Liver (tissue), 9 donors: Measurements from ENCODE around the gene CAMSAP3. TPM values are rescaled to one million over a fixed set of nuclear protein-coding genes. Genes with fewer than 3 reads are reported as not detected.

Experiments used
- DNase-seq: peaks from one replicate; pipeline ENCODE4 v3.0.0-alpha.2; 2017; ENCODE audit warnings: low spot score
- H3K27ac ChIP-seq, 2 donors: one replicate each; pipeline ENCODE4 v1.7.0; 2013; ENCODE audit warnings: inconsistent platforms in 2 of 2, low read length in 2 of 2, control low read depth in 1 of 2, low read depth in 1 of 2, mild to moderate bottlenecking in 1 of 2
- H3K27me3 ChIP-seq, 4 donors: one replicate each; pipeline versions ENCODE4 v1.6.1 to v1.7.0; 2013; ENCODE audit warnings: low read length in 3 of 4, inconsistent platforms in 1 of 4, mild to moderate bottlenecking in 1 of 4, moderate library complexity in 1 of 4; ENCODE audit not compliant: control insufficient read depth in 4 of 4, insufficient read depth in 4 of 4
- H3K36me3 ChIP-seq, 4 donors: one replicate each; pipeline versions ENCODE4 v1.6.1 to v1.7.0; 2013; ENCODE audit warnings: low read length in 3 of 4, mild to moderate bottlenecking in 3 of 4, low read depth in 1 of 4, moderate library complexity in 1 of 4; ENCODE audit not compliant: control insufficient read depth in 4 of 4, insufficient read depth in 3 of 4
- H3K4me1 ChIP-seq, 4 donors: one replicate each; pipeline versions ENCODE4 v1.6.1 to v1.7.0; 2013; ENCODE audit warnings: low read length in 3 of 4, mild to moderate bottlenecking in 3 of 4, moderate library complexity in 1 of 4; ENCODE audit not compliant: control insufficient read depth in 4 of 4, insufficient read depth in 4 of 4
- H3K4me3 ChIP-seq, 3 donors: one replicate each; pipeline versions ENCODE4 v1.6.1 to v1.7.0; 2013; ENCODE audit warnings: low read length in 3 of 3, control low read depth in 1 of 3, low read depth in 1 of 3, mild to moderate bottlenecking in 1 of 3
- H3K9ac ChIP-seq, 2 donors: one replicate each; pipeline ENCODE4 v1.7.0; 2013; ENCODE audit warnings: low read length in 2 of 2, mild to moderate bottlenecking in 2 of 2, moderate library complexity in 2 of 2, control low read depth in 1 of 2, low read depth in 1 of 2
- H3K9me3 ChIP-seq, 4 donors: one replicate each; pipeline versions ENCODE4 v1.6.1 to v1.7.0; 2013; ENCODE audit warnings: low read length in 3 of 4; ENCODE audit not compliant: control insufficient read depth in 4 of 4
- EGR1 ChIP-seq, 2 donors: IDR thresholded peaks; 2 replicates each; pipeline ENCODE4 v1.6.1; 2016 to 2018; ENCODE audit warnings: antibody characterized with exemption in 2 of 2, low read depth in 2 of 2
- FOXA1 ChIP-seq: IDR thresholded peaks from 2 replicates; pipeline ENCODE4 v1.6.1; 2016; ENCODE audit warnings: antibody characterized with exemption
- FOXA2 ChIP-seq: IDR thresholded peaks from 2 replicates; pipeline ENCODE4 v1.6.1; 2016; ENCODE audit warnings: antibody characterized with exemption
- GABPA ChIP-seq, 2 donors: IDR thresholded peaks in 1 of 2; conservative IDR thresholded peaks in 1 of 2; 2 replicates each; pipeline ENCODE4 v1.6.1; 2016; ENCODE audit warnings: antibody characterized with exemption in 2 of 2, mild to moderate bottlenecking in 1 of 2, moderate library complexity in 1 of 2
- HNF4A ChIP-seq, 2 donors: conservative IDR thresholded peaks; 2 replicates each; pipeline ENCODE4 v1.6.1; 2016; ENCODE audit warnings: antibody characterized with exemption in 2 of 2, mild to moderate bottlenecking in 2 of 2
- HNF4G ChIP-seq: IDR thresholded peaks from 2 replicates; pipeline ENCODE4 v1.6.1; 2016; ENCODE audit warnings: antibody characterized with exemption
- JUND ChIP-seq, 2 donors: IDR thresholded peaks; 2 replicates each; pipeline ENCODE4 v1.6.1; 2016; ENCODE audit warnings: antibody characterized with exemption in 2 of 2
- NR2F2 ChIP-seq: IDR thresholded peaks from 2 replicates; pipeline ENCODE4 v1.6.1; 2016; ENCODE audit warnings: antibody characterized with exemption
- RAD21 ChIP-seq, 2 donors: IDR thresholded peaks; 2 replicates each; pipeline ENCODE4 v1.6.1; 2016; ENCODE audit warnings: antibody characterized with exemption in 2 of 2, mild to moderate bottlenecking in 2 of 2
- RXRA ChIP-seq, 2 donors: IDR thresholded peaks; 2 replicates each; pipeline ENCODE4 v1.6.1; 2017 to 2018; ENCODE audit warnings: antibody characterized with exemption in 2 of 2, mild to moderate bottlenecking in 1 of 2
- YY1 ChIP-seq: IDR thresholded peaks from 2 replicates; pipeline ENCODE4 v1.6.1; 2016; ENCODE audit warnings: antibody characterized with exemption, mild to moderate bottlenecking
- WGBS: extraction: QIAGEN DNeasy Blood & Tissue Kit; methylation state at CpG from one replicate; pipeline ENCODE4 v1.1.7; 2013; 5-methylcytosine and 5-hydroxymethylcytosine counted together
- polyA plus RNA-seq, 2 donors: library from polyadenylated mRNA; stranded (reverse) in 1 of 2; unstranded in 1 of 2; fragments of 200-250 nt in 1 of 2; fragments of >200 nt in 1 of 2; fragmentation: Nextera tagmentation in 1 of 2; extraction: Ambion mirVana in 1 of 2; gene quantifications; one replicate each; pipeline versions ENCODE4 v1.2.1 to v1.2.3, GENCODE V29; 2013 to 2015
- total RNA-seq, 2 donors: library from RNA; depleted of rRNA; stranded (reverse); fragments of >200 nt; gene quantifications; one replicate each; pipeline ENCODE4 v1.2.3, GENCODE V29; 2014
- TF ChIP-seq, protein P1 (sequence below): fragments of 150-350 bp; IDR thresholded peaks from 2 replicates; pipeline ENCODE4 v1.5.1; 2017; ENCODE audit warnings: improper control_type of control experiment, low read depth, low read length; ENCODE audit not compliant: missing input control
- TF ChIP-seq, protein P2 (sequence below): IDR thresholded peaks from 2 replicates; pipeline ENCODE4 v1.6.1; 2016; ENCODE audit warnings: antibody characterized with exemption
- TF ChIP-seq, protein P3 (sequence below): IDR thresholded peaks from 2 replicates; pipeline ENCODE4 v1.6.1; 2016; ENCODE audit warnings: antibody characterized with exemption
- TF ChIP-seq, protein P4 (sequence below): IDR thresholded peaks from 2 replicates; pipeline ENCODE4 v1.6.1; 2016; ENCODE audit warnings: antibody characterized with exemption
- TF ChIP-seq, protein P5 (sequence below): IDR thresholded peaks from 2 replicates; pipeline ENCODE4 v1.6.1; 2016; ENCODE audit warnings: antibody characterized with exemption, mild to moderate bottlenecking
- donor health status: healthy.
- donor health status: healthy.
- donor health status: healthy.
- donor health status: healthy.
- donor health status: healthy.

CAMSAP3 gene
- total and polyA plus RNA-seq, 4 donors: 4.4 to 19.1 (median 9.8) TPM

DNA sequence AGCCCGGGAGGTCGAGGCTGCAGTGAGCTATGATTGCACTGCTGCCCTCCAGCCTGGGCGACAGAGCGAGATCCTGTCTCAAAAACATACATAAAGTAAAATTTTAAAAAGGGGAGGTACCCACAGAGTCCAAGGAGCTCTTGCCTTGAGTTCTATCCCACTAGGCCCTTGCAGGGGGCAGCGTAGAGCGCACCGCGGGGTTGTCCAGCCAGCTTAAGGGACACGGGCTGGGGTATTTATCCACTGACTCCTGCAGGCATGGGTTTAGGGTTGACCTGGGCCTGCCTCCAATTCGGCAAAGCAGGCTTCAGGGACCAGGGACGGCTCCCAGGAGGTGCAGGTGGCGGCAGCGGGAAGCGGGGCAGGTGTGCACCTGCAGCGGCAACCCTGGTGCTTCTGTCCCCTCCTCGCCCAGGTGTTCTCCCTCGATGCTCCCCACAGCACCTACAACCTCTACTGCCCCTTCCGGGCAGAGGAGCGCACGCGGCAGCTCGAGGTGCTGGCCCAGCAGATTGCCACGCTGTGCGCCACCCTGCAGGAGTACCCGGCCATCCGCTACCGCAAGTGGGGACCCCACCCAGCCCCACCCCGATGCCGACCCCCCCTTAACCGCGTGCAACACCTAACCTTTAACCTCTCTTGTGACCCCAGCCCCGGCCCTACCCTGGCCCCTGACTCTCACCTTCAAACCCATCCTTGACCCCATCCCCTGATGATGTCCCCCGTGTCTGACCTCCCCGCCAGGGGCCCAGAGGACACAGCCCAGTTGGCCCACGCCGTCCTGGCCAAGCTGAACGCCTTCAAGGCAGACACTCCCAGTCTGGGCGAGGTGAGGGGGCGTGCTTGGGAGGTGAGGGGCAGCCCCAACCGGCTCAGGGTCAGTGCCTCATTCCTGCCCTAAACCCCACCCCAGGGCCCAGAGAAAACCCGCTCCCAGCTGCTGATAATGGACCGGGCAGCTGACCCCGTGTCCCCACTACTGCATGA lies 45.9 kb downstream of the CAMSAP3 start:
- no peaks in the 10 kb centered on the region for H3K27me3 ChIP-seq
- 92% methylated on average over 43 of the region's 43 CpGs for WGBS

More for the DNA sequence above, 45.9 kb downstream of the CAMSAP3 start:
- no peaks in the 10 kb centered on the region for H3K9me3 ChIP-seq
- no peak overlapping the region for H3K9ac ChIP-seq
- no peak for TF ChIP-seq FOXA2
- TF ChIP-seq, protein P1, sequence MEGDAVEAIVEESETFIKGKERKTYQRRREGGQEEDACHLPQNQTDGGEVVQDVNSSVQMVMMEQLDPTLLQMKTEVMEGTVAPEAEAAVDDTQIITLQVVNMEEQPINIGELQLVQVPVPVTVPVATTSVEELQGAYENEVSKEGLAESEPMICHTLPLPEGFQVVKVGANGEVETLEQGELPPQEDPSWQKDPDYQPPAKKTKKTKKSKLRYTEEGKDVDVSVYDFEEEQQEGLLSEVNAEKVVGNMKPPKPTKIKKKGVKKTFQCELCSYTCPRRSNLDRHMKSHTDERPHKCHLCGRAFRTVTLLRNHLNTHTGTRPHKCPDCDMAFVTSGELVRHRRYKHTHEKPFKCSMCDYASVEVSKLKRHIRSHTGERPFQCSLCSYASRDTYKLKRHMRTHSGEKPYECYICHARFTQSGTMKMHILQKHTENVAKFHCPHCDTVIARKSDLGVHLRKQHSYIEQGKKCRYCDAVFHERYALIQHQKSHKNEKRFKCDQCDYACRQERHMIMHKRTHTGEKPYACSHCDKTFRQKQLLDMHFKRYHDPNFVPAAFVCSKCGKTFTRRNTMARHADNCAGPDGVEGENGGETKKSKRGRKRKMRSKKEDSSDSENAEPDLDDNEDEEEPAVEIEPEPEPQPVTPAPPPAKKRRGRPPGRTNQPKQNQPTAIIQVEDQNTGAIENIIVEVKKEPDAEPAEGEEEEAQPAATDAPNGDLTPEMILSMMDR: no peak
- no peak for TF ChIP-seq RXRA (IDR thresholded peaks at IDR 0.05)
- TF ChIP-seq HNF4G: no peak
- TF ChIP-seq HNF4A (conservative IDR thresholded peaks at IDR 0.05): no peak
- TF ChIP-seq, protein P2, sequence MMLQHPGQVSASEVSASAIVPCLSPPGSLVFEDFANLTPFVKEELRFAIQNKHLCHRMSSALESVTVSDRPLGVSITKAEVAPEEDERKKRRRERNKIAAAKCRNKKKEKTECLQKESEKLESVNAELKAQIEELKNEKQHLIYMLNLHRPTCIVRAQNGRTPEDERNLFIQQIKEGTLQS: no peak
- TF ChIP-seq, protein P3, sequence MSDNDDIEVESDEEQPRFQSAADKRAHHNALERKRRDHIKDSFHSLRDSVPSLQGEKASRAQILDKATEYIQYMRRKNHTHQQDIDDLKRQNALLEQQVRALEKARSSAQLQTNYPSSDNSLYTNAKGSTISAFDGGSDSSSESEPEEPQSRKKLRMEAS: no peak
- TF ChIP-seq EGR1 (IDR thresholded peaks at IDR 0.05; ENCODE audit: low read depth in 2 of 2): no peak
- TF ChIP-seq FOXA1: no peak
- TF ChIP-seq, protein P4, sequence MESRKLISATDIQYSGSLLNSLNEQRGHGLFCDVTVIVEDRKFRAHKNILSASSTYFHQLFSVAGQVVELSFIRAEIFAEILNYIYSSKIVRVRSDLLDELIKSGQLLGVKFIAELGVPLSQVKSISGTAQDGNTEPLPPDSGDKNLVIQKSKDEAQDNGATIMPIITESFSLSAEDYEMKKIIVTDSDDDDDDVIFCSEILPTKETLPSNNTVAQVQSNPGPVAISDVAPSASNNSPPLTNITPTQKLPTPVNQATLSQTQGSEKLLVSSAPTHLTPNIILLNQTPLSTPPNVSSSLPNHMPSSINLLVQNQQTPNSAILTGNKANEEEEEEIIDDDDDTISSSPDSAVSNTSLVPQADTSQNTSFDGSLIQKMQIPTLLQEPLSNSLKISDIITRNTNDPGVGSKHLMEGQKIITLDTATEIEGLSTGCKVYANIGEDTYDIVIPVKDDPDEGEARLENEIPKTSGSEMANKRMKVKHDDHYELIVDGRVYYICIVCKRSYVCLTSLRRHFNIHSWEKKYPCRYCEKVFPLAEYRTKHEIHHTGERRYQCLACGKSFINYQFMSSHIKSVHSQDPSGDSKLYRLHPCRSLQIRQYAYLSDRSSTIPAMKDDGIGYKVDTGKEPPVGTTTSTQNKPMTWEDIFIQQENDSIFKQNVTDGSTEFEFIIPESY: no peak
- TF ChIP-seq YY1: no peak
- no peak for TF ChIP-seq JUND (IDR thresholded peaks at IDR 0.05)
- TF ChIP-seq, protein P5, sequence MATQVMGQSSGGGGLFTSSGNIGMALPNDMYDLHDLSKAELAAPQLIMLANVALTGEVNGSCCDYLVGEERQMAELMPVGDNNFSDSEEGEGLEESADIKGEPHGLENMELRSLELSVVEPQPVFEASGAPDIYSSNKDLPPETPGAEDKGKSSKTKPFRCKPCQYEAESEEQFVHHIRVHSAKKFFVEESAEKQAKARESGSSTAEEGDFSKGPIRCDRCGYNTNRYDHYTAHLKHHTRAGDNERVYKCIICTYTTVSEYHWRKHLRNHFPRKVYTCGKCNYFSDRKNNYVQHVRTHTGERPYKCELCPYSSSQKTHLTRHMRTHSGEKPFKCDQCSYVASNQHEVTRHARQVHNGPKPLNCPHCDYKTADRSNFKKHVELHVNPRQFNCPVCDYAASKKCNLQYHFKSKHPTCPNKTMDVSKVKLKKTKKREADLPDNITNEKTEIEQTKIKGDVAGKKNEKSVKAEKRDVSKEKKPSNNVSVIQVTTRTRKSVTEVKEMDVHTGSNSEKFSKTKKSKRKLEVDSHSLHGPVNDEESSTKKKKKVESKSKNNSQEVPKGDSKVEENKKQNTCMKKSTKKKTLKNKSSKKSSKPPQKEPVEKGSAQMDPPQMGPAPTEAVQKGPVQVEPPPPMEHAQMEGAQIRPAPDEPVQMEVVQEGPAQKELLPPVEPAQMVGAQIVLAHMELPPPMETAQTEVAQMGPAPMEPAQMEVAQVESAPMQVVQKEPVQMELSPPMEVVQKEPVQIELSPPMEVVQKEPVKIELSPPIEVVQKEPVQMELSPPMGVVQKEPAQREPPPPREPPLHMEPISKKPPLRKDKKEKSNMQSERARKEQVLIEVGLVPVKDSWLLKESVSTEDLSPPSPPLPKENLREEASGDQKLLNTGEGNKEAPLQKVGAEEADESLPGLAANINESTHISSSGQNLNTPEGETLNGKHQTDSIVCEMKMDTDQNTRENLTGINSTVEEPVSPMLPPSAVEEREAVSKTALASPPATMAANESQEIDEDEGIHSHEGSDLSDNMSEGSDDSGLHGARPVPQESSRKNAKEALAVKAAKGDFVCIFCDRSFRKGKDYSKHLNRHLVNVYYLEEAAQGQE: no peak
- no peak for TF ChIP-seq RAD21 (IDR thresholded peaks at IDR 0.05)
- no peak for TF ChIP-seq GABPA (IDR thresholded peaks at IDR 0.05 in 1 of 2, conservative IDR thresholded peaks at IDR 0.05 in 1 of 2)
- TF ChIP-seq NR2F2: no peak
- peaks cover 1 to 11% (median 8%) of the 10 kb centered on the region in 4 donors for H3K4me1 ChIP-seq
- no peak overlapping the region for H3K4me3 ChIP-seq
- no peak overlapping the region for H3K27ac ChIP-seq
- peaks cover 0 to 3% (median 0%) of the 10 kb centered on the region in 4 donors for H3K36me3 ChIP-seq
- DNase-seq: no peak
